HCT116 (cell line): ENCODE data around the gene ZDHHC1. TPM values are rescaled to one million over a fixed set of nuclear protein-coding genes. Genes with fewer than 3 reads are reported as not detected.

Experiments
- ATAC-seq: fragments of 200-7000 bp; cut with Tn5 transposase; 2 replicates; pipeline ENCODE4 v1.9.1; 2020; ENCODE audit warnings: mild to moderate bottlenecking, moderate library complexity
- BruUV-seq: library from RNA; stranded (reverse); fragments of 400-500 nt; replicated peaks from 2 replicates; lab custom pipeline; 2021; lab: Mats Ljungman, UMichigan
- CTCF ChIA-PET: fragments of 300-600 bp; sonication (Branson Sonifier 250); formaldehyde crosslinking; loops from one replicate; lab custom pipeline; 2021; ENCODE audit warnings: antibody characterized with exemption; lab: Charles Lee
- POLR2A ChIA-PET: fragments of 300-600, 350-600 bp; sonication (Branson Sonifier 250); formaldehyde crosslinking; loops from one replicate; lab custom pipeline; 2021; ENCODE audit warnings: antibody characterized with exemption; lab: Charles Lee
- RAD21 ChIA-PET, 2 experiments: fragments of 300-600 bp; sonication (Branson Sonifier 250); formaldehyde crosslinking; loops; one replicate each; lab custom pipeline; 2023; ENCODE audit warnings: low total read pairs in 2 of 2; ENCODE audit not compliant: uncharacterized antibody in 2 of 2, unreplicated experiment in 2 of 2, low non-redundant PET in 1 of 2; lab: Charles Lee
- DNase-seq: peaks from one replicate; pipeline ENCODE4 v3.0.0-alpha.2; 2010; ENCODE audit warnings: low read depth, low spot score
- H2AFZ ChIP-seq: fragments of 200-600 bp; shearing (Covaris generic), sonication (generic); 2 replicates; pipeline ENCODE4 v1.6.1; 2017; ENCODE audit warnings: low read depth, mixed run types, mixed read lengths, antibody characterized with exemption, low read length; ENCODE audit not compliant: poor library complexity, severe bottlenecking
- H3K27ac ChIP-seq: 2 replicates; pipeline ENCODE4 v1.5.1; 2012; ENCODE audit warnings: low read depth, low read length
- H3K27me3 ChIP-seq: fragments of 200-600 bp; sonication (generic); 2 replicates; pipeline ENCODE4 v1.6.1; 2016; ENCODE audit warnings: mixed run types, low read length, mixed read lengths; ENCODE audit not compliant: insufficient read depth
- H3K36me3 ChIP-seq, 2 experiments: fragments of 200-500 bp in 1 of 2; fragments of 200-600 bp in 1 of 2; sonication (Bioruptor generic) in 1 of 2; sonication (generic) in 1 of 2; 2 replicates each; pipeline versions ENCODE4 v1.5.1 to v1.6.1; 2014 to 2016; ENCODE audit warnings: low read length in 2 of 2, inconsistent platforms in 1 of 2, mixed read lengths in 1 of 2, mixed run types in 1 of 2; ENCODE audit not compliant: insufficient read depth in 2 of 2, control insufficient read depth in 1 of 2
- H3K4me1 ChIP-seq, 2 experiments: fragments of 200-600 bp in 1 of 2; sonication (generic) in 1 of 2; 2 replicates each; pipeline versions ENCODE4 v1.5.1 to v1.6.1; 2012 to 2017; ENCODE audit warnings: low read length in 2 of 2, inconsistent platforms in 1 of 2, mild to moderate bottlenecking in 1 of 2, mixed read lengths in 1 of 2, mixed run types in 1 of 2, moderate library complexity in 1 of 2; ENCODE audit not compliant: insufficient read depth in 2 of 2, control insufficient read depth in 1 of 2
- H3K4me2 ChIP-seq: fragments of 200-600 bp; sonication (generic); 2 replicates; pipeline ENCODE4 v1.6.1; 2017; ENCODE audit warnings: mixed run types, low read length, mixed read lengths
- H3K4me3 ChIP-seq, 2 experiments: fragments of 200-600 bp in 1 of 2; sonication (generic) in 1 of 2; replicated peaks in 1 of 2; 2 replicates each; pipeline ENCODE4 v1.5.1; 2011 to 2016; ENCODE audit warnings: low read length in 2 of 2, control low read depth in 1 of 2, low read depth in 1 of 2, mild to moderate bottlenecking in 1 of 2, mixed read lengths in 1 of 2, mixed run types in 1 of 2
- H3K79me2 ChIP-seq: fragments of 200-600 bp; sonication (generic); 2 replicates; pipeline ENCODE4 v1.6.1; 2017; ENCODE audit warnings: mild to moderate bottlenecking, mixed run types, low read length, moderate library complexity, mixed read lengths; ENCODE audit not compliant: insufficient read depth
- H3K9ac ChIP-seq: fragments of 200-600 bp; sonication (generic); 2 replicates; pipeline ENCODE4 v1.6.1; 2016; ENCODE audit warnings: low read length, mixed read lengths
- H3K9me2 ChIP-seq: fragments of 200-600 bp; sonication (generic), shearing (Covaris generic); 2 replicates; pipeline ENCODE4 v1.6.1; 2017; ENCODE audit warnings: mixed run types, mild to moderate bottlenecking, moderate library complexity; ENCODE audit not compliant: insufficient read depth
- H3K9me3 ChIP-seq, 2 experiments: fragments of 200-500 bp in 1 of 2; fragments of 200-600 bp in 1 of 2; sonication (Bioruptor generic) in 1 of 2; sonication (generic) in 1 of 2; 2 replicates each; pipeline ENCODE4 v1.6.1; 2014 to 2017; ENCODE audit warnings: low read length in 2 of 2, mixed read lengths in 2 of 2, inconsistent platforms in 1 of 2, low read depth in 1 of 2, mild to moderate bottlenecking in 1 of 2, mixed run types in 1 of 2, moderate library complexity in 1 of 2; ENCODE audit not compliant: control insufficient read depth in 1 of 2, insufficient read depth in 1 of 2
- H4K20me1 ChIP-seq: fragments of 200-600 bp; sonication (generic), shearing (Covaris generic); 2 replicates; pipeline ENCODE4 v1.6.1; 2017; ENCODE audit warnings: mixed run types, mild to moderate bottlenecking, moderate library complexity; ENCODE audit not compliant: insufficient read depth
- ATF3 ChIP-seq: IDR thresholded peaks from 2 replicates; pipeline ENCODE4 v1.6.1; 2012
- CBX3 ChIP-seq: IDR thresholded peaks from 2 replicates; pipeline ENCODE4 v1.6.1; 2012; ENCODE audit warnings: low read depth
- CEBPB ChIP-seq: IDR thresholded peaks from 2 replicates; pipeline ENCODE4 v1.6.1; 2012; ENCODE audit warnings: low read depth
- EGR1 ChIP-seq: IDR thresholded peaks from 2 replicates; pipeline ENCODE4 v1.6.1; 2012; ENCODE audit warnings: low read depth
- EZH2 ChIP-seq: fragments of 200-600 bp; sonication (generic); IDR thresholded peaks from 2 replicates; pipeline ENCODE4 v1.6.1; 2017; ENCODE audit warnings: antibody characterized with exemption, mixed run types
- FOSL1 ChIP-seq: IDR thresholded peaks from 2 replicates; pipeline ENCODE4 v1.6.1; 2012; ENCODE audit warnings: low read depth
- JUND ChIP-seq: IDR thresholded peaks from 2 replicates; pipeline ENCODE4 v1.6.1; 2012
- RAD21 ChIP-seq: IDR thresholded peaks from 2 replicates; pipeline ENCODE4 v1.6.1; 2012; ENCODE audit warnings: low read depth, mild to moderate bottlenecking
- REST ChIP-seq: IDR thresholded peaks from 2 replicates; pipeline ENCODE4 v1.6.1; 2012; ENCODE audit warnings: low read depth
- SIN3A ChIP-seq: IDR thresholded peaks from 2 replicates; pipeline ENCODE4 v1.6.1; 2012; ENCODE audit warnings: low read depth
- SP1 ChIP-seq: IDR thresholded peaks from 2 replicates; pipeline ENCODE4 v1.6.1; 2012; ENCODE audit warnings: low read depth
- SRF ChIP-seq: IDR thresholded peaks from 2 replicates; pipeline ENCODE4 v1.6.1; 2012; ENCODE audit warnings: low read depth
- TCF7L2 ChIP-seq: IDR thresholded peaks from 2 replicates; pipeline ENCODE4 v1.7.0; 2011; ENCODE audit warnings: borderline replicate concordance, inconsistent platforms; ENCODE audit not compliant: insufficient read depth, insufficient read length; ENCODE audit errors: extremely low read depth
- YY1 ChIP-seq: IDR thresholded peaks from 2 replicates; pipeline ENCODE4 v1.6.1; 2011; ENCODE audit warnings: low read length, low read depth, moderate library complexity, mild to moderate bottlenecking; ENCODE audit not compliant: insufficient replicate concordance; ENCODE audit errors: extremely low read depth
- ZFX ChIP-seq: fragments of 450-650 bp; IDR thresholded peaks from 2 replicates; pipeline ENCODE4 v1.6.1; 2017
- ZNF274 ChIP-seq: fragments of 200-500 bp; sonication (Bioruptor generic); IDR thresholded peaks from 2 replicates; pipeline ENCODE4 v1.6.1; 2014; ENCODE audit warnings: mild to moderate bottlenecking, low read depth, low read length, inconsistent platforms
- intact Hi-C: fragments of 100-400 bp; cut with micrococcal nuclease; formaldehyde crosslinking; loops from 2 replicates; pipeline ENCODE4 v1.10.0; 2022
- total RNA-seq: library from RNA; stranded (reverse); gene quantifications from one replicate; pipeline ENCODE4 v1.2.1, GENCODE V29; 2021; ENCODE audit not compliant: unreplicated experiment
- TF ChIP-seq, protein P1 (sequence below): IDR thresholded peaks from 2 replicates; pipeline ENCODE4 v1.6.1; 2011; ENCODE audit warnings: mild to moderate bottlenecking, low read length, moderate library complexity; ENCODE audit not compliant: insufficient replicate concordance; ENCODE audit errors: extremely low read depth
- TF ChIP-seq, protein P2 (sequence below), 3 experiments: fragments of 200-600 bp in 1 of 3; sonication (generic) in 1 of 3; IDR thresholded peaks in 2 of 3; conservative IDR thresholded peaks in 1 of 3; 2 replicates each; pipeline ENCODE4 v1.5.1; 2012 to 2017; ENCODE audit warnings: low read depth in 2 of 3, low read length in 2 of 3, antibody characterized with exemption in 1 of 3, borderline replicate concordance in 1 of 3, control low read depth in 1 of 3, mild to moderate bottlenecking in 1 of 3, mixed read lengths in 1 of 3, mixed run types in 1 of 3, moderate library complexity in 1 of 3; ENCODE audit not compliant: insufficient read depth in 1 of 3
- TF ChIP-seq, protein P3 (sequence below): IDR thresholded peaks from 2 replicates; pipeline ENCODE4 v1.6.1; 2012

ZDHHC1 gene
- total RNA-seq, 1 experiment from 2014 or later, result 9.1 TPM

DNA sequence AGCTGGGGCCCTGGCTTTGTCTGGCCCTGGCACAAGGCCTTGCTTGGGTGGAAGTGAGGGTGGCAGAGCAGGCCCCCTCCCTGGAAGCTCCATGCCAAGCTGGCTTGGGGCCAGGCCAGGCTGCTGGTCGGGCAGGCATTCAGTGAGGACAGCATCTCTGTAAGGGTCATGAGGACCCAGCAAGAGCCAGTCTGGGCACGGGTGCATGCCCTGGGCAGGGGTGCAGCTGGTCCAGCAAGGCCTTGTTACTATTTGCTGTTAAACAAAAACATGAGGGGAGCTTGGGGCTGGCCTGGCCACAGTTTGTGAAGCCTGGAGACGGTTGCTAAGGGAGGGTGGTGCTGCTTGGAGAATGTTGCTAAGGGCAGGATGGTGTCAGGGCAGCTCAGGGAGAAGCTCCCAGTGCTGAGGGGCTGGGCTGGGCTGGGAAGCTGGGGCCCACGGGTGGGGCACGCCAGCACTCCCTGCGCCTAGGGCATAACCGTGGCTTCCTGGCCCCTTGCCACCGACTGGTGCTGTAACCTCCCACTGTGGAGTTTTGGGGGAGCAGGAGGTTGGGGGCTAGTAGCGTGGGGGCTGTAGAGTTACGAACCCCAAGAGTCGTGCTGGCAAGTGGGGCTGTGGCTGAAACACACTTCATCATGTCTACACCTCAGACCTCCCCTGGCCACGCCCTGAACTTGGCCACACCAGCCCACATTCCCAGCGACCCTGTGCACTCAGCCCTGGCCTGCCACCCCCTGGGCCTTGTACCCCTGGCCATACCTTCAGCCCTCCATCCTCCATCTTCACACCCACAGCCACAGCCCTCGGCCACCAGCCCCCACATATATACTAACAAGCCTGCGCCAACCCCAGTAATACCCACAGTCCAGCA lies 24.6 kb downstream of the ZDHHC1 start:
- Histone ChIP-seq H3K27me3 (no peaks in the 10 kb centered on the region), H4K20me1 (no peaks in the 10 kb centered on the region), H3K9ac (no peak overlapping the region), H3K9me3 (no peaks in the 10 kb centered on the region), H3K79me2 (no peaks in the 10 kb centered on the region), H2AFZ (no peak overlapping the region), H3K9me2 (no peaks in the 10 kb centered on the region), H3K4me2 (no peak overlapping the region), H3K4me3 (no peak overlapping the region), H3K4me1 (peaks cover 10 to 14% of the 10 kb centered on the region in 2 experiments), H3K36me3 (no peaks in the 10 kb centered on the region), H3K27ac (no peak overlapping the region)
- ATAC-seq, result no peak
- ChIA-PET CTCF (no interaction called here), RAD21 (no interaction called here), POLR2A (no interaction called here)
- TF ChIP-seq SIN3A (no peak), REST (no peak), CEBPB (no peak), SRF (no peak), SP1 (no peak), TCF7L2 (no peak), CBX3 (no peak), EZH2 (no peak), JUND (no peak), FOSL1 (no peak), ZNF274 (no peak), ZFX (no peak), YY1 (no peak), ATF3 (no peak), EGR1 (no peak), RAD21 (no peak)
- TF ChIP-seq, protein P1, sequence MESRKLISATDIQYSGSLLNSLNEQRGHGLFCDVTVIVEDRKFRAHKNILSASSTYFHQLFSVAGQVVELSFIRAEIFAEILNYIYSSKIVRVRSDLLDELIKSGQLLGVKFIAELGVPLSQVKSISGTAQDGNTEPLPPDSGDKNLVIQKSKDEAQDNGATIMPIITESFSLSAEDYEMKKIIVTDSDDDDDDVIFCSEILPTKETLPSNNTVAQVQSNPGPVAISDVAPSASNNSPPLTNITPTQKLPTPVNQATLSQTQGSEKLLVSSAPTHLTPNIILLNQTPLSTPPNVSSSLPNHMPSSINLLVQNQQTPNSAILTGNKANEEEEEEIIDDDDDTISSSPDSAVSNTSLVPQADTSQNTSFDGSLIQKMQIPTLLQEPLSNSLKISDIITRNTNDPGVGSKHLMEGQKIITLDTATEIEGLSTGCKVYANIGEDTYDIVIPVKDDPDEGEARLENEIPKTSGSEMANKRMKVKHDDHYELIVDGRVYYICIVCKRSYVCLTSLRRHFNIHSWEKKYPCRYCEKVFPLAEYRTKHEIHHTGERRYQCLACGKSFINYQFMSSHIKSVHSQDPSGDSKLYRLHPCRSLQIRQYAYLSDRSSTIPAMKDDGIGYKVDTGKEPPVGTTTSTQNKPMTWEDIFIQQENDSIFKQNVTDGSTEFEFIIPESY, result no peak
- TF ChIP-seq, protein P2, sequence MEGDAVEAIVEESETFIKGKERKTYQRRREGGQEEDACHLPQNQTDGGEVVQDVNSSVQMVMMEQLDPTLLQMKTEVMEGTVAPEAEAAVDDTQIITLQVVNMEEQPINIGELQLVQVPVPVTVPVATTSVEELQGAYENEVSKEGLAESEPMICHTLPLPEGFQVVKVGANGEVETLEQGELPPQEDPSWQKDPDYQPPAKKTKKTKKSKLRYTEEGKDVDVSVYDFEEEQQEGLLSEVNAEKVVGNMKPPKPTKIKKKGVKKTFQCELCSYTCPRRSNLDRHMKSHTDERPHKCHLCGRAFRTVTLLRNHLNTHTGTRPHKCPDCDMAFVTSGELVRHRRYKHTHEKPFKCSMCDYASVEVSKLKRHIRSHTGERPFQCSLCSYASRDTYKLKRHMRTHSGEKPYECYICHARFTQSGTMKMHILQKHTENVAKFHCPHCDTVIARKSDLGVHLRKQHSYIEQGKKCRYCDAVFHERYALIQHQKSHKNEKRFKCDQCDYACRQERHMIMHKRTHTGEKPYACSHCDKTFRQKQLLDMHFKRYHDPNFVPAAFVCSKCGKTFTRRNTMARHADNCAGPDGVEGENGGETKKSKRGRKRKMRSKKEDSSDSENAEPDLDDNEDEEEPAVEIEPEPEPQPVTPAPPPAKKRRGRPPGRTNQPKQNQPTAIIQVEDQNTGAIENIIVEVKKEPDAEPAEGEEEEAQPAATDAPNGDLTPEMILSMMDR (IDR thresholded peaks at IDR 0.05 in 2 of 3, conservative IDR thresholded peaks at IDR 0.05 in 1 of 3; ENCODE audit: borderline replicate concordance in 1 of 3, insufficient read depth in 1 of 3, low read depth in 2 of 3, low read length in 2 of 3), result no peak
- TF ChIP-seq, protein P3, sequence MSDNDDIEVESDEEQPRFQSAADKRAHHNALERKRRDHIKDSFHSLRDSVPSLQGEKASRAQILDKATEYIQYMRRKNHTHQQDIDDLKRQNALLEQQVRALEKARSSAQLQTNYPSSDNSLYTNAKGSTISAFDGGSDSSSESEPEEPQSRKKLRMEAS, result no peak
- BruUV-seq, result no TSS peak
- no peak for DNase-seq
- intact Hi-C loops, result no loop called here
